ENCODE measurements around the gene FSHR.

The FSHR gene

GRCh38 chr2:48954935-48955334 lies 199.4 kb downstream of the FSHR start:
- Histone ChIP-seq H2BK5ac (ENCODE audit: low read depth, low read length, poor library complexity) (no peak overlapping the region), H4K12ac (ENCODE audit: low read depth, low read length) (no peak overlapping the region), H2BK120ac (ENCODE audit: insufficient read depth, low read length, poor library complexity) (no peak overlapping the region), H3K27me3 (ENCODE audit: insufficient read depth, low read length) (no peaks in the 10 kb centered on the region), H3K9me3 (ENCODE audit: insufficient read depth, low read depth, low read length) (no peaks in the 10 kb centered on the region), H3K14ac (ENCODE audit: low read length) (no peak overlapping the region), H3K4me3 (ENCODE audit: low read depth, low read length) (no peak overlapping the region), H2BK12ac (ENCODE audit: low read length) (no peak overlapping the region), H3K4me1 (ENCODE audit: control insufficient read depth in 1 of 2, insufficient read depth in 2 of 2, low read length in 2 of 2) (peaks cover 3 to 17% of the 10 kb centered on the region in 2 experiments), H3K23ac (ENCODE audit: low read length) (no peak overlapping the region), H2AK5ac (ENCODE audit: low read length) (no peak overlapping the region), H3K9ac (ENCODE audit: low read length) (no peak overlapping the region), H3K4ac (ENCODE audit: low read depth, low read length) (no peak overlapping the region), H3K4me2 (ENCODE audit: low read length) (no peak overlapping the region), H3K79me1 (ENCODE audit: low read length) (no peaks in the 10 kb centered on the region), H4K91ac (ENCODE audit: low read depth, low read length) (no peak overlapping the region), H3K18ac (ENCODE audit: low read length) (no peak overlapping the region), H3K27ac (ENCODE audit: low read depth, low read length) (no peak overlapping the region), H3K36me3 (ENCODE audit: control insufficient read depth in 1 of 2, insufficient read depth in 2 of 2, low read length in 2 of 2) (no peaks in the 10 kb centered on the region), H2AFZ (ENCODE audit: insufficient read depth, low read length, poor library complexity) (no peak overlapping the region), H3K79me2 (ENCODE audit: control insufficient read depth, insufficient read depth, low read length, poor library complexity) (no peaks in the 10 kb centered on the region), H4K8ac (ENCODE audit: low read depth, low read length) (no peak overlapping the region)
- DNase-seq, result no peak

- Histone ChIP-seq H4K8ac (ENCODE audit: low read depth, low read length) (no peak overlapping the region), H2AK5ac (ENCODE audit: low read length) (no peak overlapping the region), H2AFZ (ENCODE audit: insufficient read depth, low read length, poor library complexity) (no peak overlapping the region), H3K4me3 (ENCODE audit: low read depth, low read length) (no peak overlapping the region), H3K4ac (ENCODE audit: low read depth, low read length) (no peak overlapping the region), H3K36me3 (ENCODE audit: control insufficient read depth in 1 of 2, insufficient read depth in 2 of 2, low read length in 2 of 2) (no peaks in the 10 kb centered on the region), H3K9ac (ENCODE audit: low read length) (no peak overlapping the region), H3K27me3 (ENCODE audit: insufficient read depth, low read length) (no peaks in the 10 kb centered on the region), H2BK12ac (ENCODE audit: low read length) (no peak overlapping the region), H2BK120ac (ENCODE audit: insufficient read depth, low read length, poor library complexity) (no peak overlapping the region), H3K9me3 (ENCODE audit: insufficient read depth, low read depth, low read length) (no peaks in the 10 kb centered on the region), H3K23ac (ENCODE audit: low read length) (no peak overlapping the region), H3K4me1 (ENCODE audit: control insufficient read depth in 1 of 2, insufficient read depth in 2 of 2, low read length in 2 of 2) (peaks cover 3 to 17% of the 10 kb centered on the region in 2 experiments), H2BK5ac (ENCODE audit: low read depth, low read length, poor library complexity) (no peak overlapping the region), H3K4me2 (ENCODE audit: low read length) (peak overlapping the region; percentile 24), H3K79me2 (ENCODE audit: control insufficient read depth, insufficient read depth, low read length, poor library complexity) (no peaks in the 10 kb centered on the region), H4K12ac (ENCODE audit: low read depth, low read length) (no peak overlapping the region), H3K79me1 (ENCODE audit: low read length) (no peaks in the 10 kb centered on the region), H3K14ac (ENCODE audit: low read length) (no peak overlapping the region), H4K91ac (ENCODE audit: low read depth, low read length) (no peak overlapping the region), H3K18ac (ENCODE audit: low read length) (no peak overlapping the region), H3K27ac (ENCODE audit: low read depth, low read length) (peak overlapping the region; percentile 30)
- peak; percentile 50 to 73 for DNase-seq
- WGBS (ENCODE audit: extremely low coverage, insufficient coverage, insufficient read length), result no CpG with 5 or more reads among the region's 3 CpGs
These were observed 200.0 kb downstream of the FSHR start for GRCh38 chr2:48954311-48954710.

GRCh38 chr2:48952614-48953013 lies 201.7 kb downstream of the FSHR start:
- H3K79me1 ChIP-seq (ENCODE audit: low read length), result no peaks in the 10 kb centered on the region
- no CpG with 5 or more reads among the region's 3 CpGs for WGBS (ENCODE audit: extremely low coverage, insufficient coverage, insufficient read length)

GRCh38 chr2:48952143-48952542 lies 202.2 kb downstream of the FSHR start:
- Histone ChIP-seq H3K79me2 (ENCODE audit: control insufficient read depth, insufficient read depth, low read length, poor library complexity) (no peaks in the 10 kb centered on the region), H3K4me1 (ENCODE audit: control insufficient read depth in 1 of 2, insufficient read depth in 2 of 2, low read length in 2 of 2) (peaks cover 3 to 17% of the 10 kb centered on the region in 2 experiments), H3K79me1 (ENCODE audit: low read length) (no peaks in the 10 kb centered on the region), H3K27ac (ENCODE audit: low read depth, low read length) (no peak overlapping the region), H3K4me3 (ENCODE audit: low read depth, low read length) (no peak overlapping the region), H4K12ac (ENCODE audit: low read depth, low read length) (no peak overlapping the region), H3K9me3 (ENCODE audit: insufficient read depth, low read depth, low read length) (no peaks in the 10 kb centered on the region), H2BK5ac (ENCODE audit: low read depth, low read length, poor library complexity) (no peak overlapping the region), H4K91ac (ENCODE audit: low read depth, low read length) (no peak overlapping the region), H3K36me3 (ENCODE audit: control insufficient read depth in 1 of 2, insufficient read depth in 2 of 2, low read length in 2 of 2) (no peaks in the 10 kb centered on the region), H3K18ac (ENCODE audit: low read length) (no peak overlapping the region), H3K23ac (ENCODE audit: low read length) (no peak overlapping the region), H3K4ac (ENCODE audit: low read depth, low read length) (no peak overlapping the region), H4K8ac (ENCODE audit: low read depth, low read length) (no peak overlapping the region), H2BK12ac (ENCODE audit: low read length) (no peak overlapping the region), H3K9ac (ENCODE audit: low read length) (no peak overlapping the region), H2BK120ac (ENCODE audit: insufficient read depth, low read length, poor library complexity) (no peak overlapping the region), H2AFZ (ENCODE audit: insufficient read depth, low read length, poor library complexity) (peak overlapping the region; percentile 40), H3K4me2 (ENCODE audit: low read length) (no peak overlapping the region), H2AK5ac (ENCODE audit: low read length) (no peak overlapping the region), H3K27me3 (ENCODE audit: insufficient read depth, low read length) (no peaks in the 10 kb centered on the region), H3K14ac (ENCODE audit: low read length) (no peak overlapping the region)
- no peak for DNase-seq
- WGBS (ENCODE audit: extremely low coverage, insufficient coverage, insufficient read length), result no CpG with 5 or more reads among the region's 5 CpGs

More at GRCh38 chr2:48952614-48953013, 201.7 kb downstream of the FSHR start:
- H3K27ac ChIP-seq (ENCODE audit: low read depth, low read length), result no peak overlapping the region
- no peak overlapping the region for H2AFZ ChIP-seq (ENCODE audit: insufficient read depth, low read length, poor library complexity)
- H4K12ac ChIP-seq (ENCODE audit: low read depth, low read length), result no peak overlapping the region
- H3K9me3 ChIP-seq (ENCODE audit: insufficient read depth, low read depth, low read length), result no peaks in the 10 kb centered on the region
- no peak overlapping the region for H3K4me2 ChIP-seq (ENCODE audit: low read length)
- H3K4me3 ChIP-seq (ENCODE audit: low read depth, low read length), result no peak overlapping the region
- H3K4ac ChIP-seq (ENCODE audit: low read depth, low read length), result no peak overlapping the region
- H2BK120ac ChIP-seq (ENCODE audit: insufficient read depth, low read length, poor library complexity), result no peak overlapping the region
- no peaks in the 10 kb centered on the region for H3K27me3 ChIP-seq (ENCODE audit: insufficient read depth, low read length)
- H3K14ac ChIP-seq (ENCODE audit: low read length), result no peak overlapping the region
- no peak overlapping the region for H2BK12ac ChIP-seq (ENCODE audit: low read length)
- peaks cover 3 to 17% of the 10 kb centered on the region in 2 experiments for H3K4me1 ChIP-seq (ENCODE audit: control insufficient read depth in 1 of 2, insufficient read depth in 2 of 2, low read length in 2 of 2)
- no peak overlapping the region for H3K9ac ChIP-seq (ENCODE audit: low read length)
- no peak overlapping the region for H3K18ac ChIP-seq (ENCODE audit: low read length)
- no peak overlapping the region for H4K8ac ChIP-seq (ENCODE audit: low read depth, low read length)
- H2BK5ac ChIP-seq (ENCODE audit: low read depth, low read length, poor library complexity), result no peak overlapping the region
- no peaks in the 10 kb centered on the region for H3K79me2 ChIP-seq (ENCODE audit: control insufficient read depth, insufficient read depth, low read length, poor library complexity)
- no peaks in the 10 kb centered on the region for H3K36me3 ChIP-seq (ENCODE audit: control insufficient read depth in 1 of 2, insufficient read depth in 2 of 2, low read length in 2 of 2)
- no peak overlapping the region for H2AK5ac ChIP-seq (ENCODE audit: low read length)
- no peak overlapping the region for H3K23ac ChIP-seq (ENCODE audit: low read length)
- no peak overlapping the region for H4K91ac ChIP-seq (ENCODE audit: low read depth, low read length)
- no peak for DNase-seq
